Stimulated activated CD4-positive, alpha-beta T cell treated with anti-CD3 and anti-CD28 coated beads, Interleukin-1b, Interleukin-23, amount 100 ng/mL, for 4 hours (primary cell): Measurements from ENCODE around the gene TBC1D10B.

Source experiments
- DNase-seq, 2 donors: peaks; one replicate each; pipeline ENCODE4 v3.0.0-alpha.2; 2020; ENCODE audit warnings: low read depth in 2 of 2

TBC1D10B gene

GRCh38 chr16:30374538-30374937 lies 4.2 kb upstream of the TBC1D10B start, which contains the start of gene MYL11:
MYL11 (plus strand) TSS chr16:30374802; CDS start chr16:30374858, 56 bp downstream.
- DNase-seq: no peak

GRCh38 chr16:30372725-30373124 lies 2.4 kb upstream of the TBC1D10B start:
- DNase-seq: no peak

- DNase-seq: no peak
Observed at GRCh38 chr16:30372038-30372712, 1.9 kb upstream of the TBC1D10B start.

GRCh38 chr16:30371248-30371816 lies 1.0 kb upstream of the TBC1D10B start:
- DNase-seq: no peak

- no peak for DNase-seq
Observed at GRCh38 chr16:30369938-30370455, 297 bp downstream of the TBC1D10B start.

- DNase-seq: no peak
Observed at GRCh38 chr16:30369091-30369937, 980 bp downstream of the TBC1D10B start.

GRCh38 chr16:30368792-30369090 lies 1.6 kb downstream of the TBC1D10B start:
- no peak for DNase-seq

GRCh38 chr16:30368122-30368791 lies 2.0 kb downstream of the TBC1D10B start:
- DNase-seq: no peak

- DNase-seq: no peak
Observed at GRCh38 chr16:30367349-30368009, 2.8 kb downstream of the TBC1D10B start.

GRCh38 chr16:30366511-30366910 lies 3.8 kb downstream of the TBC1D10B start:
- no peak for DNase-seq

GRCh38 chr16:30365200-30365599 lies 5.1 kb downstream of the TBC1D10B start:
- DNase-seq: no peak

GRCh38 chr16:30361180-30361579 lies 9.1 kb downstream of the TBC1D10B start:
- no peak for DNase-seq

- DNase-seq: no peak
Observed at GRCh38 chr16:30359871-30360170, 10.5 kb downstream of the TBC1D10B start.

- no peak for DNase-seq
Observed at GRCh38 chr16:30358990-30359870, 11.1 kb downstream of the TBC1D10B start.

GRCh38 chr16:30358577-30358936 lies 11.7 kb downstream of the TBC1D10B start:
- no peak for DNase-seq

GRCh38 chr16:30357715-30358576 lies 12.3 kb downstream of the TBC1D10B start:
- DNase-seq: no peak

- DNase-seq: no peak
Observed at GRCh38 chr16:30357085-30357714, 13.1 kb downstream of the TBC1D10B start.

GRCh38 chr16:30356401-30357084 lies 13.8 kb downstream of the TBC1D10B start:
- DNase-seq: no peak

- no peak for DNase-seq
Observed at GRCh38 chr16:30355954-30356308, 14.4 kb downstream of the TBC1D10B start.
